Thyroid gland (tissue), 4 donors: ENCODE results near the gene ACTA2.

Experiments used
- POLR2A ChIP-seq, 2 donors: fragments of 450-650 bp; IDR thresholded peaks; one replicate each; pipeline ENCODE4 v1.6.1; 2017; ENCODE audit warnings: antibody characterized with exemption in 2 of 2, mild to moderate bottlenecking in 2 of 2, moderate library complexity in 1 of 2
- TF ChIP-seq, protein P1 (sequence below), 6 experiments: fragments of 200-600 bp in 3 of 6; fragments of 450-650 bp in 3 of 6; sonication (generic) in 3 of 6; IDR thresholded peaks; one replicate each; pipeline ENCODE4 v1.5.1; 2016 to 2019; ENCODE audit warnings: antibody characterized with exemption in 6 of 6, mild to moderate bottlenecking in 2 of 6, inconsistent platforms in 1 of 6, moderate library complexity in 1 of 6

DNA sequence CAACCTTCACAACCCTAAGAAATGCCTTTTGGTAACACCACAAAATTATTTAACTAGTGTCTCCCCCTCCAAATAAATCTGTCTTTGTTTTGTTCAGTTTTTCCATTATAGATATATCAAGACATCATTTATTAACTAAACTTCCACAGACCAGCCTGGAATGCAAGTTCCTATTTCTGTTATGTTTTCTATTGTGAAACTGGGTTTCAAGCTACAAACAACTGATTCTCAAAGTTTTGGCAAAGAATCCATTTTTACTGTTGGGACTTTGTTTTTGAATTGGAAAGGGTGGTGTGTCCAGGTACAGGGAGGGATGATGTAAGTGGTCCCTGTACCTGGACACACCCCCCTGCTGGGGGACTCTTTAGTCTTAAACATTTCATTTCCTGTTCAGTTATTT is 36.3 kb downstream of the ACTA2 start:
- TF ChIP-seq, protein P1, sequence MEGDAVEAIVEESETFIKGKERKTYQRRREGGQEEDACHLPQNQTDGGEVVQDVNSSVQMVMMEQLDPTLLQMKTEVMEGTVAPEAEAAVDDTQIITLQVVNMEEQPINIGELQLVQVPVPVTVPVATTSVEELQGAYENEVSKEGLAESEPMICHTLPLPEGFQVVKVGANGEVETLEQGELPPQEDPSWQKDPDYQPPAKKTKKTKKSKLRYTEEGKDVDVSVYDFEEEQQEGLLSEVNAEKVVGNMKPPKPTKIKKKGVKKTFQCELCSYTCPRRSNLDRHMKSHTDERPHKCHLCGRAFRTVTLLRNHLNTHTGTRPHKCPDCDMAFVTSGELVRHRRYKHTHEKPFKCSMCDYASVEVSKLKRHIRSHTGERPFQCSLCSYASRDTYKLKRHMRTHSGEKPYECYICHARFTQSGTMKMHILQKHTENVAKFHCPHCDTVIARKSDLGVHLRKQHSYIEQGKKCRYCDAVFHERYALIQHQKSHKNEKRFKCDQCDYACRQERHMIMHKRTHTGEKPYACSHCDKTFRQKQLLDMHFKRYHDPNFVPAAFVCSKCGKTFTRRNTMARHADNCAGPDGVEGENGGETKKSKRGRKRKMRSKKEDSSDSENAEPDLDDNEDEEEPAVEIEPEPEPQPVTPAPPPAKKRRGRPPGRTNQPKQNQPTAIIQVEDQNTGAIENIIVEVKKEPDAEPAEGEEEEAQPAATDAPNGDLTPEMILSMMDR (IDR thresholded peaks at IDR 0.05), result no peak
- no peak for TF ChIP-seq POLR2A (IDR thresholded peaks at IDR 0.05)
